A172 (cell line): ENCODE measurements around the gene ENKD1. TPM values are rescaled to one million over a fixed set of nuclear protein-coding genes. Genes with fewer than 3 reads are reported as not detected.
A peak's percentile ranks its signal among the peaks of the same experiment; 100 is the strongest.

ENCODE experiments used
- DNase-seq: peaks from one replicate; pipeline ENCODE4 v3.0.0-alpha.2; 2015; ENCODE audit warnings: low spot score
- total RNA-seq: library from RNA; depleted of rRNA; stranded (reverse); fragments of >200 nt; shearing (Covaris generic); gene quantifications from 2 replicates; pipeline ENCODE4 v1.2.3, GENCODE V29; 2014

The ENKD1 gene
- total RNA-seq, 1 experiment from 2014 or later = not detected

GRCh38 chr16:67679935-67680897, 13.7 kb upstream of the ENKD1 start:
- no peak for DNase-seq

DNA sequence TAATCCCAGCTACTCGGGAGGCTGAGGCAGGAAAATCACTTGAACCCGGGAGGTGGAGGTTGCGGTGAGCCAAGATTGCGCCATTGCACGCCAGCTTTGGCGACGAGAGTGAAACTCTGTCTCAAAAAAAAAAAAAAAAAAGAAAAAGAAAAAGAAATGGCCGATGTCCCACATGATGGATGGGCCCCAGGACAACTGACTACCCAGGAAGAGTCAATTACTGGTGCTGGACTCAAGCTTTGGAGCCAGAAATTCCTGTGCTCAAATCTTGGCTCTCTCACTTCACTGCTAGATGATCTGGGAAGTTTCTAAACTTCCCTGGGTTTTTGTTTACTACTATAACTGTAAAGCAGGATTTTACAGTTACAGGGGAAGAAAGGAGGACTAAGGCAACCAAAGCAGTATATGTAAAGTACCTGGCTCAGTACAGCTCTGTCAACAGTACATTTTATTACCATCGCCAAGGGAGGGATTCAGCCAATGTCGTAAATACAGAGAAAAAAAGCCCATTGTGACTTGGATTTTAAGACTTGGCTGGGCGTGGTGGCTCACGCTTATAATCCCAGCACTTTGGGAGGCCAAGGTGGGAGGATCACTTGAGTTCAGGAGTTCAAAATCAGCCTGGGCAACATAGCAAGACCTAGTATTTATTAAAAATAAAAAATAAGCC, 11.9 kb upstream of the ENKD1 start:
- DNase-seq = no peak

DNA sequence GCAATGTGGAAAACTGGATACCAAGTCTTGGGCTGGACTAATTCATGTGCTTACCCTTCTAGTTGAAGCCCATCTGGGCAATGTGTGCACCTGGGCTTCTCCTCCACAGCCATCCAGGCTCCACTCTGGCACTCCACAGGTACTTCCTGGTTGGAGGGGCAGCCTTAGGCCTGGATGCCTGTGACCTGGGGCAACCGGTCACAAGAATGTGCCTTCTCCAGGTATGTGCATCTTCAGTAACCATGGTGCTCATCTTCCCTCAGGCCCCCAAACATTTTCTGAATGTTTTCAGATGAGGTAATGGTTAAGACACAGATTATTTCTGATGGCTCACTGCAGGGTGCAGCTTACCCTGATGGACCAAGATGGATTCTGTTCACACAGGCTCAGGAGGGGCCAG, 11.2 kb upstream of the ENKD1 start:
- DNase-seq = no peak

DNA sequence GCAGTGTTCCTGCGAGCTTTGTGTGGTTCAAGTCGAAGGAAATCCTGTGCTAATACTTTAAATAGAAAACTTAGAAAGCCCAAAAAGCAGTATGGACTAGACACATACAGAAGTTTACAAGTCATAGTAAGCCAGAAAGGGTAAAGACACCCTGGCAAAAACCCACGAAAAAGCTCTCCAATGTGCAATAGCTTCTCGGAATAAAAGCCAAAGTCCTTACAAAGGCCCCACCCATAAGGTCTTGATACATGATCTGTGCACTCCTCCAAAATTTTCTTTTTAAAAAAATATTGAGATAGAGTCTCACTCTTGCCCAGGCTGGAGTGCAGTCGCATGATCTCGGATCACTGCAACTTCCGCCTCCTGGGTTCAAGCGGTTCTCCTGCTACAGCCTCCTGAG, 10.4 kb upstream of the ENKD1 start:
- no peak for DNase-seq

- no peak for DNase-seq
Observed at GRCh38 chr16:67676516-67676915, 10.0 kb upstream of the ENKD1 start.

DNA sequence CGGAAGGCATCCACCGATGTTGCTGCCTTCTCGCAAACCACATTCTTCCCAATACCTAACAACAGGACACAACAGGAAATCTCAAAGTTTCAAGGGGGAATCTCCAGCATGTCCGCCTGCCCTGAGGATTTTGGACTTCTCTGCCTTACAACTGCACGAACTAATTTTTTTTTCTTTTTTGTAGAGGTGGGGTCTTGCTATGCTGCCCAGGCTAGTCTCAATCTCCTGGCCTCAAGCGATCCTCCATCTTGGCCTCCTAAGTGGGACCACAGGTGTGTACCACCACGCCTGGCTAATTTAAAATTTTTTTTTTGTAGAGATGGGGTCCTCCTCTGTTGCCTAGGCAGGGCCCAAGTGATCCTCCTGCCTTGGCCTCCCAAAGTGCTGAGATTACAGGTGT, 9.4 kb upstream of the ENKD1 start:
- DNase-seq = no peak

DNA sequence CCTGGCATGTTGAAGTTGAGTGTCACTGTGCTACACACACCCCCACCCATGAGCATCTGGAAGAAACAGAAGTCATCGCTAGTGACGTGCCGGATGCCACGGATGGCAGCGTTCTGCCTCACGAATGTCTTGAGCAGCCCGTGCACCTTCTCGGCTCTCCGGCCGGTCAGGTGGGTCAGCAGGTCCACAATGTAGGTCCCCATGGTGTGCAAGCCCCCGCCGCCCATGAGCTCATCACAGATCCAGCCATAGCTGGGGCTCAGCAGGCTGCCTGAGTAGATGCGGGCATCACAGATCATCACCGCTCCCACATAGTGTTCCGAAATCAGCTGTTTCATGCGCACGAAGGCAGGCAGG, 9.0 kb upstream of the ENKD1 start:
- DNase-seq = no peak

DNA sequence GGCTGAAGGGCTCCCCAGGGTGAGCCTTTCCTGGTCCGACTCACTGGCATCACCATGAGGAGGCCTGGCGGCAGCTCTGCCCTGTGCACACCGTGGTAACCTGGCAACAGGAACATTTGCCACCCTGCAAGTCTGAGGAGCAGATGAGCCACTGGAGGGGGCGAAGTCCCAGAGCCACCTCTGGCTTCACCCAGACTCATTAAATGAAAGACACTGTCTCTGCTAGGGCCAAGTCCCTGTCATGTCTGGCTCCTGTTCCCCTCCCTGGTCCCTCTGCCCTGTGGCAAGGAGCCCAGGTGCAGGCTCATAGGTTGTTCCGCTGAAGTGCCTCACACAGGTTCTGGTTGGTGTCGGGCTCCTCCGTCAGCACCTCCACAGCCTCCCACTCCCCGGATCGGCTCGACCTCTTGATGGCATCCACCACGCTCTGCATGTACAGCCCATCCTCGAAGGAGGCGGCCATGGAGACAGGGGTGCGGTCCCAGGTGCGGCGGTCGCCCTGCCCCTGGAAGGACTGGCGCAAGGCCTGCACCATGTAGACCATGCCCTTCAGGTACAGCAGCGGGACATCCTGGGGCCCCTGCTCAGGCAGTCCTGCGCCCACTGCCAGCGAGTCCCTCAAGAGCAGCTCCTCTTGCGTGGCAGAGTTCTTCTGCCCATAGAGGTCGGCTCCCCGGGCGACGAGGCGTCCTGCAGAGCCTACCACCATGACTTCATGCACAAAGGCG, 8.5 kb upstream of the ENKD1 start:
- no peak for DNase-seq

- DNase-seq = no peak
Observed at GRCh38 chr16:67673712-67674580, 7.4 kb upstream of the ENKD1 start.

- DNase-seq = peak; percentile 62
Observed at GRCh38 chr16:67672739-67673662, 6.5 kb upstream of the ENKD1 start.

- DNase-seq = no peak
Observed at GRCh38 chr16:67672306-67672705, 5.8 kb upstream of the ENKD1 start.

- no peak for DNase-seq
Observed at GRCh38 chr16:67669499-67670101, 3.0 kb upstream of the ENKD1 start.

GRCh38 chr16:67668495-67669157, 2.1 kb upstream of the ENKD1 start:
- no peak for DNase-seq

DNA sequence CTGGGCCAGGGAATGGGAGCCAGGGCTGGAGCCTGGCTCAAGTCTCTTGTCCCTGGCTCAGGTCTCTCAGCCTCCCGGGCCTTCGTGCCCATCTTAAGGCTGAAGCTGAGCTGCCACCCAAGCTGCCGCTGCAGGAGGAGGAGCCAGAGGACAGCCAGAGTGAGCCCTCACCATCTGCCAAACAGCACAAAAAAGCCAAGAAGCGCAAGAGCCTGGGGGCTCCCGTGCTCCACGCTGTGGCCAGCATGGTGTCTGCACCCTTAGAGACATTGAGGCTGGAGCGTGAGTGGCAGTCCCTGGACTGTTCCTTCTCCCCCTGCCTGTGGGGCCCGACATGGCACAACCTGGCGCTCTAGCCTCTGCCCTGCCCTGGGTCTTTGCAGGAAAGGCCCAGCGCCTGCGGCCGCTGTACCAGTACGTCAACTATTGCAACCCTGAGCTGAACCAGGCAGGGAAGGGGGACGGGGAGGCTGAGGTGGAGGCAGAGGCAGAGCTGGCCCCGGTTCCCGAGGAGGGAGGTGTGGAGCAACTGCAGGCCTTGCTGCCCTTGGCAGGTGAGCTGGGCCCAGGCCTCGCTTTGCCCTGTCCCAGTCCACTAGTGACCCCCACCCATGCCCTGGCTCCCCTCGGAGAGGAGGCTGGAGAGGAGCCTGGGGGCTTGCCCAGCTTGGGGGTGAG, 1.4 kb upstream of the ENKD1 start:
- peak; percentile 39 for DNase-seq

- no peak for DNase-seq
Observed at GRCh38 chr16:67667453-67667816, 885 bp upstream of the ENKD1 start.

- DNase-seq = no peak
Observed at GRCh38 chr16:67666032-67666551, 458 bp downstream of the ENKD1 start.

DNA sequence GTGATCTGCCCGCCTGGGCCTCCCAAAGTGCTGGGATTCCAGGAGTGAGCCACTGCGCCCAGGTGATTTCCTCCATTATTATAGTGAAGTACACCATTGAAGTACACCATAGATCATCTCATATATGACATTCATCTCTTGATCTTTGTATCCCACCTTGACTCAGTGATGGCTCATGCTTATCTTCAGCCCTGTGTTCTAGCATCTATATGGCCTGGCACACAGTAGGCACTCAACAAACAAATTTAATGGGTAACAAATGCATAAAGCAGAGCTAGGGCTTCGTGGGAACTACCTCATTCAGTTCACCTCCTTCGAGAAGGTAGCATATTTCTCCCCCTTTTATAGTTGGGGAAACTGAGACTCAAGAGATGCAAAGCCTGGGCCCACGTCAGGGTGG, 952 bp downstream of the ENKD1 start:
- no peak for DNase-seq

- no peak for DNase-seq
Observed at GRCh38 chr16:67664871-67665270, 1.7 kb downstream of the ENKD1 start.

- DNase-seq = no peak
Observed at GRCh38 chr16:67664258-67664657, 2.3 kb downstream of the ENKD1 start.
